AG04450 (cell line): ENCODE measurements around the gene DBR1. TPM values are rescaled to one million over a fixed set of nuclear protein-coding genes. Genes with fewer than 3 reads are reported as not detected.

Source experiments
- CTCF ChIA-PET: fragments of 300-600, 350-600 bp; formaldehyde crosslinking; extraction: SDS; loops from one replicate; lab custom pipeline; 2022; ENCODE audit warnings: antibody characterized with exemption, inconsistent platforms; lab: Charles Lee
- POLR2A ChIA-PET: fragments of 350-600 bp; formaldehyde crosslinking; extraction: SDS; loops from one replicate; lab custom pipeline; 2021; ENCODE audit warnings: antibody characterized with exemption, inconsistent platforms; lab: Yijun Ruan, JAX
- DNase-seq: peaks from one replicate; pipeline ENCODE4 v3.0.0-alpha.2; 2011; ENCODE audit warnings: low read depth, low spot score
- H3K27ac ChIP-seq: one replicate; pipeline ENCODE4 v1.5.1; 2012; ENCODE audit warnings: low read depth, low read length, control low read depth
- H3K27me3 ChIP-seq: one replicate; pipeline ENCODE4 v1.6.0; 2012; ENCODE audit warnings: low read length; ENCODE audit not compliant: control insufficient read depth, insufficient read depth
- H3K4me3 ChIP-seq: 2 replicates; pipeline ENCODE4 v1.5.1; 2011; ENCODE audit warnings: mild to moderate bottlenecking, low read depth, low read length, control low read depth
- H3K9me3 ChIP-seq: 2 replicates; pipeline ENCODE4 v1.5.1; 2012; ENCODE audit warnings: low read length; ENCODE audit not compliant: control insufficient read depth, insufficient read depth
- CTCF ChIP-seq: IDR thresholded peaks from 2 replicates; pipeline ENCODE4 v1.5.1; 2011; ENCODE audit warnings: low read depth, low read length, control low read depth, inconsistent platforms
- polyA plus RNA-seq: library from polyadenylated mRNA; depleted of rRNA; stranded (reverse); fragments of >200 nt; gene quantifications from 2 replicates; pipeline ENCODE4 v1.2.3, GENCODE V29; 2011

Gene DBR1
- polyA plus RNA-seq, 1 experiment: 12.8 TPM

- H3K27ac ChIP-seq: no peak overlapping the region
- ChIA-PET POLR2A (no interaction called here), CTCF (no interaction called here)
- TF ChIP-seq CTCF: no peak
- no peak for DNase-seq
- H3K9me3 ChIP-seq: no peaks in the 10 kb centered on the region
- peaks cover 4% of the 10 kb centered on the region for H3K27me3 ChIP-seq
- H3K4me3 ChIP-seq: no peak overlapping the region
These were observed 36.9 kb downstream of the DBR1 start for GRCh38 chr3:138137861-138138260.

GRCh38 chr3:138136201-138136600, 38.5 kb downstream of the DBR1 start:
- ChIA-PET CTCF (no interaction called here), POLR2A (interaction anchor here (0.5 kb wide), 1 partner anchor 32 kb away, joined by 4 read pairs; no protein-coding TSS in a partner anchor)
- no peak for DNase-seq
- peaks cover 5% of the 10 kb centered on the region for H3K27me3 ChIP-seq
- H3K27ac ChIP-seq: no peak overlapping the region
- TF ChIP-seq CTCF: no peak
- H3K4me3 ChIP-seq: no peak overlapping the region
- H3K9me3 ChIP-seq: no peaks in the 10 kb centered on the region

- ChIA-PET CTCF (interaction anchor here (0.6 kb wide), 1 partner anchor 8 kb away, joined by 3 read pairs; no protein-coding TSS in a partner anchor), POLR2A (interaction anchor here (0.5 kb wide), 1 partner anchor 33 kb away, joined by 4 read pairs; no protein-coding TSS in a partner anchor)
- H3K27me3 ChIP-seq: peaks cover 8% of the 10 kb centered on the region
- TF ChIP-seq CTCF: no peak
- H3K27ac ChIP-seq: no peak overlapping the region
- no peaks in the 10 kb centered on the region for H3K9me3 ChIP-seq
- H3K4me3 ChIP-seq: no peak overlapping the region
- DNase-seq: no peak
These were observed 38.9 kb downstream of the DBR1 start for GRCh38 chr3:138135833-138136194.

- ChIA-PET CTCF (interaction anchor here (0.6 kb wide), 1 partner anchor 9 kb away, joined by 3 read pairs; no protein-coding TSS in a partner anchor), POLR2A (no interaction called here)
- Histone ChIP-seq H3K4me3 (no peak overlapping the region), H3K27me3 (peaks cover 9% of the 10 kb centered on the region), H3K27ac (no peak overlapping the region), H3K9me3 (no peaks in the 10 kb centered on the region)
- no peak for DNase-seq
- TF ChIP-seq CTCF: no peak
These were observed 39.4 kb downstream of the DBR1 start for GRCh38 chr3:138135146-138135832.

GRCh38 chr3:138132239-138132638, 42.5 kb downstream of the DBR1 start, which contains the start of gene A4GNT:
Gene A4GNT (minus strand): TSS chr3:138132390. CDS start chr3:138131256, 1,134 bp downstream.
- H3K4me3 ChIP-seq: no peak within 1 kb of the TSS
- ChIA-PET CTCF (interaction anchor here (0.6 to 3.4 kb wide), 4 partner anchors 11 to 17 kb away, joined by 4 to 23 read pairs (median 5); partner anchors contain the start of gene DZIP1L), POLR2A (no interaction called here)
- TF ChIP-seq CTCF: no peak
- DNase-seq: no peak
- no peak within 1 kb of the TSS for H3K27ac ChIP-seq
- H3K27me3 ChIP-seq: peaks cover 9% of the 10 kb centered on the region
- H3K9me3 ChIP-seq: no peaks in the 10 kb centered on the region
